ENCODE results near the gene SIVA1. TPM values are rescaled to one million over a fixed set of nuclear protein-coding genes. Genes with fewer than 3 reads are reported as not detected.

The SIVA1 gene
- total and polyA plus RNA-seq, 9 of the 15 experiments (the other 6 are each of a cell fraction or from before 2014, with no cell fraction given) = 4.2 to 186 (median 54.2) TPM

DNA sequence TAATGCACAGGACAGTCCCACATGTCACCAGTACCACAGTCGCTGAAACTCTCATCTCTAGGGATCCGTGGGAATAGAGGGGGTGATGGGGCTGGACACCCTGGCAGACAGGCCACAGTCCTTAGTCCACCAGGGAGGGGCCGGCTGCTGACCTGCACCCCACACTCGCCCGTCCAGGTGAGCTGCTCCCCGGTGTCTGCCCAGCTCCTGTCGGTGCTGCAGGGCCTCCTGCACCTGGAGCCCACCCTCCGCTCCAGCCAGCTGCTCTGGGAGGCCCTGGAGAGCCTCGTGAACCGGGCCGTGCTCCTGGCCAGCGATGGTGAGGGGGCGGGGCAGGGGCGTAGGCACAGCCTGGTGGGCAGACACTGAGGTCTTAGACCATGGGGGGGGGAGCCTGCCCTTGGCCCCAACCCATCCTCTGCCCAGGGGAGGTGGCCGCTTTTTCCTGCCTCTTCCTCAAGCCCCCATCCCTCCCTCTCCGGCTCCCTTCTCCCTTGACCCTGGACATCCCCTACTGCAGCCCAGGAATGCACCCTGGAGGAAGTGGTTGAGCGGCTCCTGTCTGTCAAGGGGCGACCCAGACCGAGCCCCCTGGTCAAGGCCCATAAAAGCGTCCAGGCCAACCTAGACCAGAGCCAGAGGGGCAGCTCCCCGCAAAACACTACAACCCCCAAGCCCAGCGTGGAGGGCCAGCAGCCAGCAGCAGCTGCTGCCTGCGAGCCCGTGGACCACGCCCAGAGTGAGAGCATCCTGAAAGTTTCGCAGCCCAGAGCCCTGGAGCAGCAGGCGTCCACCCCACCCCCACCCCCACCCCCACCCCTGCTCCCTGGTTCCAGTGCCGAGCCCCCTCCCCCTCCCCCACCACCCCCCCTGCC lies 46.0 kb upstream of the SIVA1 start:
- WGBS (ENCODE audit: insufficient coverage, low coverage, missing lambda C conversion rate) = 80% methylated on average over 7 of the region's 28 CpGs
- BruUV-seq (replicated peaks) = no TSS peak
- 0 out of 3 replicates have a peak, but pooled peaks have one; percentile 27 for ATAC-seq
- TF ChIP-seq RBM14 (IDR thresholded peaks at IDR 0.05; ENCODE audit: borderline replicate concordance, insufficient read depth, low read depth, low read length) (no peak), MECOM (CRISPR knock-in tag; IDR thresholded peaks at IDR 0.05) (no peak), SUPT5H (IDR thresholded peaks at IDR 0.05) (no peak), ZBTB7A (IDR thresholded peaks at IDR 0.05; ENCODE audit: borderline replicate concordance, control insufficient read depth, low read depth, low read length) (peak; percentile 4; the same call in 1 of the 2 replicates), SRSF9 (IDR thresholded peaks at IDR 0.05; ENCODE audit: borderline replicate concordance, low read depth, low read length) (no peak), ZSCAN32 (CRISPR knock-in tag; IDR thresholded peaks at IDR 0.05) (no peak), KDM2B (CRISPR knock-in tag; IDR thresholded peaks at IDR 0.05) (no peak), BCOR (IDR thresholded peaks at IDR 0.05) (no peak), NEUROD1 (IDR thresholded peaks at IDR 0.05; ENCODE audit: borderline replicate concordance, low read depth, low read length, partially characterized antibody) (no peak)
- TF ChIP-seq, protein P1, sequence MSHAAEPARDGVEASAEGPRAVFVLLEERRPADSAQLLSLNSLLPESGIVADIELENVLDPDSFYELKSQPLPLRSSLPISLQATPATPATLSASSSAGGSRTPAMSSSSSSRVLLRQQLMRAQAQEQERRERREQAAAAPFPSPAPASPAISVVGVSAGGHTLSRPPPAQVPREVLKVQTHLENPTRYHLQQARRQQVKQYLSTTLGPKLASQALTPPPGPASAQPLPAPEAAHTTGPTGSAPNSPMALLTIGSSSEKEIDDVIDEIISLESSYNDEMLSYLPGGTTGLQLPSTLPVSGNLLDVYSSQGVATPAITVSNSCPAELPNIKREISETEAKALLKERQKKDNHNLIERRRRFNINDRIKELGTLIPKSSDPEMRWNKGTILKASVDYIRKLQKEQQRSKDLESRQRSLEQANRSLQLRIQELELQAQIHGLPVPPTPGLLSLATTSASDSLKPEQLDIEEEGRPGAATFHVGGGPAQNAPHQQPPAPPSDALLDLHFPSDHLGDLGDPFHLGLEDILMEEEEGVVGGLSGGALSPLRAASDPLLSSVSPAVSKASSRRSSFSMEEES (CRISPR knock-in tag; IDR thresholded peaks at IDR 0.05) = no peak
- TF ChIP-seq, protein P2, sequence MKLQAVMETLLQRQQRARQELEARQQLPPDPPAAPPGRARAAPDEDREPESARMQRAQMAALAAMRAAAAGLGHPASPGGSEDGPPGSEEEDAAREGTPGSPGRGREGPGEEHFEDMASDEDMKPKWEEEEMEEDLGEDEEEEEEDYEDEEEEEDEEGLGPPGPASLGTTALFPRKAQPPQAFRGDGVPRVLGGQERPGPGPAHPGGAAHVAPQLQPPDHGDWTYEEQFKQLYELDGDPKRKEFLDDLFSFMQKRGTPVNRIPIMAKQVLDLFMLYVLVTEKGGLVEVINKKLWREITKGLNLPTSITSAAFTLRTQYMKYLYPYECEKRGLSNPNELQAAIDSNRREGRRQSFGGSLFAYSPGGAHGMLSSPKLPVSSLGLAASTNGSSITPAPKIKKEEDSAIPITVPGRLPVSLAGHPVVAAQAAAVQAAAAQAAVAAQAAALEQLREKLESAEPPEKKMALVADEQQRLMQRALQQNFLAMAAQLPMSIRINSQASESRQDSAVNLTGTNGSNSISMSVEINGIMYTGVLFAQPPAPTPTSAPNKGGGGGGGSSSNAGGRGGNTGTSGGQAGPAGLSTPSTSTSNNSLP (IDR thresholded peaks at IDR 0.05; ENCODE audit: borderline replicate concordance, low read depth, low read length) = no peak
- TF ChIP-seq, protein P3, sequence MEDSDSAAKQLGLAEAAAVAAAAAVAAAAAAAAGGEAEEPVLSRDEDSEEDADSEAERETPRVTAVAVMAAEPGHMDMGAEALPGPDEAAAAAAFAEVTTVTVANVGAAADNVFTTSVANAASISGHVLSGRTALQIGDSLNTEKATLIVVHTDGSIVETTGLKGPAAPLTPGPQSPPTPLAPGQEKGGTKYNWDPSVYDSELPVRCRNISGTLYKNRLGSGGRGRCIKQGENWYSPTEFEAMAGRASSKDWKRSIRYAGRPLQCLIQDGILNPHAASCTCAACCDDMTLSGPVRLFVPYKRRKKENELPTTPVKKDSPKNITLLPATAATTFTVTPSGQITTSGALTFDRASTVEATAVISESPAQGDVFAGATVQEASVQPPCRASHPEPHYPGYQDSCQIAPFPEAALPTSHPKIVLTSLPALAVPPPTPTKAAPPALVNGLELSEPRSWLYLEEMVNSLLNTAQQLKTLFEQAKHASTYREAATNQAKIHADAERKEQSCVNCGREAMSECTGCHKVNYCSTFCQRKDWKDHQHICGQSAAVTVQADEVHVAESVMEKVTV (CRISPR knock-in tag; IDR thresholded peaks at IDR 0.05) = no peak

More for the DNA sequence above, 46.0 kb upstream of the SIVA1 start:
- no peaks in the 10 kb centered on the region for H3K27me3 ChIP-seq (ENCODE audit: control insufficient read depth in 2 of 2, insufficient read depth in 2 of 2, low read length in 2 of 2)
- H3K79me2 ChIP-seq (ENCODE audit: control insufficient read depth, insufficient read depth, low read length) = no peaks in the 10 kb centered on the region
- no peaks in the 10 kb centered on the region for H3K9me3 ChIP-seq (replicated peaks; ENCODE audit: control insufficient read depth, insufficient read depth, low read depth, low read length)
- no peak overlapping the region for H2AFZ ChIP-seq (ENCODE audit: low read depth, low read length)
- DNase-seq (ENCODE audit: extremely low read depth in 1 of 4, low spot score in 3 of 4) (peak in 1 of 4 experiments; percentile 23), FAIRE-seq (no peak)
- intact Hi-C loops (cut with micrococcal nuclease) = no loop called here
- no peak overlapping the region for H3K4me2 ChIP-seq (ENCODE audit: insufficient read depth, low read length)
- H3K9me1 ChIP-seq (ENCODE audit: control insufficient read depth, insufficient read depth, low read length) = no peaks in the 10 kb centered on the region
- H3K9ac ChIP-seq (ENCODE audit: insufficient read depth in 1 of 2, low read depth in 2 of 2, low read length in 2 of 2) = no peak overlapping the region; a peak in 1 of 4 replicates
- H4K20me1 ChIP-seq (replicated peaks; ENCODE audit: control insufficient read depth, insufficient read depth, low read length) = no peaks in the 10 kb centered on the region
- no peak overlapping the region for H3K27ac ChIP-seq (ENCODE audit: extremely low read depth, low read depth, low read length)
- ChIA-PET POLR2A (interaction anchor here (0.6 kb wide), 1 partner anchor 46 kb away, joined by 3 read pairs; the partner anchor contains the start of gene SIVA1), CTCF (ENCODE audit: low intra/inter-chr PET ratio) (no interaction called here)
- in situ Hi-C loops (cut with MboI) = no loop called here
- no peak overlapping the region for H3K4me3 ChIP-seq
- H3K36me3 ChIP-seq (ENCODE audit: control insufficient read depth, insufficient read depth, low read length) = peaks cover 22% of the 10 kb centered on the region; the same call in 1 of the 3 replicates
- peaks cover 0 to 38% of the 10 kb centered on the region in 2 experiments; a peak in 2 of 5 replicates for H3K4me1 ChIP-seq (replicated peaks in 1 of 2; ENCODE audit: control insufficient read depth in 2 of 2, insufficient read depth in 2 of 2, low read length in 2 of 2)

All from K562 (cell line).